ENCODE data around the gene RALGAPB.
A peak's percentile ranks its signal among the peaks of the same experiment; 100 is the strongest.
"Not testable (repeated sequence)": the region's sequence is repeated elsewhere in the genome, so short reads cannot be mapped to it uniquely, and the experiment has no call there.

Gene RALGAPB

GRCh38 chr20:38429301-38429700 lies 43.3 kb upstream of the RALGAPB start:
- TF ChIP-seq CTCF (IDR thresholded peaks at IDR 0.05; ENCODE audit: low read depth, low read length) = no peak
- H3K4me3 ChIP-seq (ENCODE audit: low read depth, low read length) = no peak overlapping the region

GRCh38 chr20:38430679-38431325 lies 41.8 kb upstream of the RALGAPB start:
- TF ChIP-seq CTCF (IDR thresholded peaks at IDR 0.05; ENCODE audit: low read depth, low read length) = no peak
- H3K4me3 ChIP-seq (ENCODE audit: low read depth, low read length) = no peak overlapping the region

GRCh38 chr20:38432292-38432691 lies 40.4 kb upstream of the RALGAPB start:
- no peak for TF ChIP-seq CTCF (IDR thresholded peaks at IDR 0.05; ENCODE audit: low read depth, low read length)
- no peak overlapping the region for H3K4me3 ChIP-seq (ENCODE audit: low read depth, low read length)

- H3K4me3 ChIP-seq (ENCODE audit: low read depth, low read length) = not testable (repeated sequence)
These were observed 39.8 kb upstream of the RALGAPB start for GRCh38 chr20:38432870-38433269.

GRCh38 chr20:38433304-38433972 lies 39.2 kb upstream of the RALGAPB start:
- no peak for TF ChIP-seq CTCF (IDR thresholded peaks at IDR 0.05; ENCODE audit: low read depth, low read length)
- H3K4me3 ChIP-seq (ENCODE audit: low read depth, low read length) = peak overlapping the region; percentile 91

- TF ChIP-seq CTCF (IDR thresholded peaks at IDR 0.05; ENCODE audit: low read depth, low read length) = no peak
These were observed 38.3 kb upstream of the RALGAPB start for GRCh38 chr20:38434301-38434741.

GRCh38 chr20:38434770-38435554 lies 37.7 kb upstream of the RALGAPB start, which contains the start of gene SNHG17:
Gene SNHG17, minus strand, starts transcription at chr20:38435328.
- H3K4me3 ChIP-seq (ENCODE audit: low read depth, low read length) = peak within 1 kb of the TSS; percentile 91
- peak; percentile 100 for TF ChIP-seq CTCF (IDR thresholded peaks at IDR 0.05; ENCODE audit: low read depth, low read length)

More at GRCh38 chr20:38434301-38434741, 38.3 kb upstream of the RALGAPB start:
- peak overlapping the region; percentile 91 for H3K4me3 ChIP-seq (ENCODE audit: low read depth, low read length)
